ENCODE measurements around the gene OVCH2. TPM values are rescaled to one million over a fixed set of nuclear protein-coding genes. Genes with fewer than 3 reads are reported as not detected.
"Not testable (repeated sequence)": the region's sequence is repeated elsewhere in the genome, so short reads cannot be mapped to it uniquely, and the experiment has no call there.

The OVCH2 gene, protein sequence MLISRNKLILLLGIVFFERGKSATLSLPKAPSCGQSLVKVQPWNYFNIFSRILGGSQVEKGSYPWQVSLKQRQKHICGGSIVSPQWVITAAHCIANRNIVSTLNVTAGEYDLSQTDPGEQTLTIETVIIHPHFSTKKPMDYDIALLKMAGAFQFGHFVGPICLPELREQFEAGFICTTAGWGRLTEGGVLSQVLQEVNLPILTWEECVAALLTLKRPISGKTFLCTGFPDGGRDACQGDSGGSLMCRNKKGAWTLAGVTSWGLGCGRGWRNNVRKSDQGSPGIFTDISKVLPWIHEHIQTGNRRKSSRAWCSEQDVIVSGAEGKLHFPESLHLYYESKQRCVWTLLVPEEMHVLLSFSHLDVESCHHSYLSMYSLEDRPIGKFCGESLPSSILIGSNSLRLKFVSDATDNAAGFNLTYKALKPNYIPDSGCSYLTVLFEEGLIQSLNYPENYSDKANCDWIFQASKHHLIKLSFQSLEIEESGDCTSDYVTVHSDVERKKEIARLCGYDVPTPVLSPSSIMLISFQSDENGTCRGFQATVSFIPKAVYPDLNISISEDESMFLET
- 1 to 10 TPM; 5.8 to 8.2 (median 7.1) TPM for polyA plus RNA-seq (ENCODE audit: insufficient read length in 4 of 4)

DNA sequence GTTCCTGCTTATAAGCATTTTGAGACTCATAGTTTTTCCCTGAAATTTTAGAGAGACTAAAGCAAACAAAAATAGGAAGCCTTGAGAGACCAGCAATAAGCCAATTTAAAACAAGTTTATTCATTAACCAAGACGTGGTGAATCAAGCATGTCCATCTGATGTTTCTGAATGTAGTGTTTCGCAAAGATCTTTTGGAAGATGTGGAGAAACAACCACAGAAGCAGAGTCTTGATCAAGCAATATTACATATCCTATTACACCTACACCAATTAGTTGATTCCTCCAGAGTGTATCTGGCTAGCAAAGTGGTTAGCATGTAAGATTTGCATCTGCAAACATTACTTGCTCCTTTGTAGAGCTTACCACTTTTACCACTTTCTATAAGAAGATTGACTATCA is at the start of gene OVCH2:
OVCH2 (minus strand) TSS at position 101 of the 400 bp plus-strand sequence; CDS start at position 18, 83 bp downstream.
- no peak for DNase-seq (ENCODE audit: low read depth in 4 of 4, low spot score in 2 of 4)

DNA sequence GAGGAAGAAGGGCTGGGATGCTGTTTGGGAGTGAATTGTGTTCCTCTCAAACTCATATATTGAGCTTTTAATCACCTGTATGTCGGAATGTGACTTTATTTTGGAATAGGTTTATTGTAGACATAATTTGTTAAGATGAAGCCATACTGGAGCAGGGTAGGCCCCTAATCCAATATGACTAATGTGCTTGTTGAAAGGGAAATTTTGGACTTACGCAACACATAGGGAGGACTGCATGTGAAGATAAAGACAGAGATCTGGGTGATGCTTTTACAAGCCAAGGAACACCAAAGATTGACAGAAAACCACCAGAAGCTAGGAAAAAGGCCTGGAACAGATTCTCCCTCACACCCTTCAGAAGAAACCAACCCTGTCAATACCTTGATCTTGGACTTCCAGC is 43.2 kb upstream of the OVCH2 start:
- no peak for DNase-seq (ENCODE audit: low read depth in 4 of 4, low spot score in 2 of 4)

DNA sequence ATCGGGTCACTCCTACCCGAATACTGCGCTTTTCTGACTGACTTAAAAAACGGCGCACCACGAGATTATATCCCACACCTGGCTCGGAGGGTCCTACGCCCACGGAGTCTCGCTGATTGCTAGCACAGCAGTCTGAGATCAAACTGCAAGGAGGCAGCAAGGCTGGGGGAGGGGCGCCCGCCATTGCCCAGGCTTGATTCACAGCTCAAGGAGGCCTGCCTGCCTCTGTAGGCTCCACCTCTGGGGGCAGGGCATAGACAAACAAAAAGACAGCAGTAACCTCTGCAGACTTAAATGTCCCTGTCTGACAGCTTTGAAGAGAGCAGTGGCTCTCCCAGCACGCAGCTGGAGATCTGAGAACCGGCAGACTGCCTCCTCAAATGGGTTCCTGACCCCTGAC is 28.5 kb upstream of the OVCH2 start:
- not testable (repeated sequence) for DNase-seq (ENCODE audit: low read depth in 4 of 4, low spot score in 2 of 4)

DNA sequence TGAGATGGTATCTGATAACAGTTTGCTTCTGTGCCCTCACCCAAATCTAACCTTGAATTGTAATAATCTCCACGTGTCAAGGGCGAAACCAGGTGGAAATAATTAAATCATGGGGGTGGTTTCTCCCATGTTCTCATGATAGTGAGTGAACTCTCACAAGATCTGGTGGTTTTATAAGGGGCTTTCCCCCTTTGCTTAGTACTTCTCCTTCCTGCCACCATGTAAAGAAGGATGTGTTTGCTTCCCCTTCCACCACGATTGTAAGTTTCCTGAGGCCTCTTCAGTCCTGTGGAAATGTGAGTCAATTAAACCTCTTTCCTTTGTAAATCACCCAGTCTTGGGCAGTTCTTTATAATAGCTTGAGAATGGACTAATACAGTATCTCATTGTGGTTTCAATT is 8.5 kb upstream of the OVCH2 start:
- no peak for DNase-seq (ENCODE audit: low read depth in 4 of 4, low spot score in 2 of 4)

DNA sequence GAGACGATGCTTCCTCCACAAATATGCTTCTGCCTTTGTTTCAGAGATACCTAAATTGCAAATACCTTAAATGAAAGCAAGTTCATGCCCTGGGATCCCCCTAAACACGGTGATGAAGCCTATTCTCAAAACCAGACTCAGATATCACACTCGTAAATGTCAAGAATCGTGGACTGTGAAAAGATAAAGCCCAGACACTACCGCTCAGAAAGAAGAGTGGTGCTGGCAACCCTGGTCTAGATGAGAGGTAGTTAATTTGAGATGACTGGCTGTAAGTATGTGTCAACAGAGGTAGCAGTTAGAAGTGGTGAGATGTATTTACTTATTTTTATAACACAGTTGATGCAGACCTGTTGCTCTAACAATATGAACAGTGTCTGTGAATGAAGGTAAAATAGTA is 2.5 kb downstream of the OVCH2 start:
- DNase-seq (ENCODE audit: low read depth in 4 of 4, low spot score in 2 of 4) = no peak

DNA sequence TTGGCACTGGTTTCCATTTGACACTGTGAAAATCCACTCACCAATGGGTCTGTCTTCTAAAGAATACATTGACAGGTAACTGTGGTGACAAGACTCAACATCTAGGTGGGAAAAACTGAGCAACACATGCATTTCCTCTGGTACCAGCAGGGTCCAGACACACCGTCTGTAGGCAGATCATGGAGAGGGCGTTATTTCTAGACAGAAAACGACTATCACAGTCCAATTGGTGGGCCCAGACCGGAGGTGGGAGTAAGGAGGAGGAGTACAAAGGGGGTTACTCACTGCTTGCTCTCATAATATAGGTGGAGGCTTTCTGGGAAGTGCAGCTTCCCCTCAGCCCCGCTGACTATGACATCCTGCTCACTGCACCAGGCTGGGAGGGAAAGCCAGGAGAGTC is 9.9 kb downstream of the OVCH2 start:
- DNase-seq (ENCODE audit: low read depth in 4 of 4, low spot score in 2 of 4) = no peak

DNA sequence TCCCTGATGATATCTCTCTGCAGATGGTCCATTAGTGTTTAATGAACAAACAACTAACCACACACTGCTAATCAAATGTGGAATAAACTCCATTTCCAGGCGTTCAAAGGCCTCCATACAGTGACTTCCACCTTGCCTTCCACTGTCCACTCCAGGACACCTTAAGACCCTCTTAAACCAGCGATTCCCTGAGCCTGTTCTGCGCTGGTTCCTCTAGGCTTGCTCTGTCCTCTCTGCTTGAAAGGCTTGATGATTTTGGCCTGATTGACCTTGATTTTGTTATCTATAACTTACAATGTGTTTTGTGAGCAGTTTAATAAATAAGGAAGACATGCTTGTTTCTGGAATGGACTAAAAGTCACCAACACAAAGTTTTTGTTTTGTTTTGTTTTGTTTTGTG is 12.0 kb downstream of the OVCH2 start:
- DNase-seq (ENCODE audit: low read depth in 4 of 4, low spot score in 2 of 4) = no peak

DNA sequence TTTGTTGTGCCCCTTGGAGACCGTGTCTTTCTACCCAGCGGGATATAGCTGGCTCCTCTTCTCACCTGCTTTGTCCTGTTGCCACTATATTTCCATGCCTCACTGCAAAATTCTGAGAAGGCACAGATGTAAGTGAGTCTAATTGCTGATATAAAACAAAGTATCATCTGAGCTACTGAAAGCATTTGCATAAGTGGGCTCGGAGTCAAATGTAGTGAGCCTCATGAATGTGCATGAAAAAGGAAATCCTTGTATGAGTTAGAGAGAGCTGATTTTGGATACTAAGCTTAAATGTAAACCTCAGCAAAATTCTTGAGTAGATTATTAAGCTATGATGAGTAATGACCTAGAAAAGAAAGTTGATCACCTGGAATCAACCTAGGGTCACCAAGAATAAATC is 13.9 kb downstream of the OVCH2 start:
- no peak for DNase-seq (ENCODE audit: low read depth in 4 of 4, low spot score in 2 of 4)

DNA sequence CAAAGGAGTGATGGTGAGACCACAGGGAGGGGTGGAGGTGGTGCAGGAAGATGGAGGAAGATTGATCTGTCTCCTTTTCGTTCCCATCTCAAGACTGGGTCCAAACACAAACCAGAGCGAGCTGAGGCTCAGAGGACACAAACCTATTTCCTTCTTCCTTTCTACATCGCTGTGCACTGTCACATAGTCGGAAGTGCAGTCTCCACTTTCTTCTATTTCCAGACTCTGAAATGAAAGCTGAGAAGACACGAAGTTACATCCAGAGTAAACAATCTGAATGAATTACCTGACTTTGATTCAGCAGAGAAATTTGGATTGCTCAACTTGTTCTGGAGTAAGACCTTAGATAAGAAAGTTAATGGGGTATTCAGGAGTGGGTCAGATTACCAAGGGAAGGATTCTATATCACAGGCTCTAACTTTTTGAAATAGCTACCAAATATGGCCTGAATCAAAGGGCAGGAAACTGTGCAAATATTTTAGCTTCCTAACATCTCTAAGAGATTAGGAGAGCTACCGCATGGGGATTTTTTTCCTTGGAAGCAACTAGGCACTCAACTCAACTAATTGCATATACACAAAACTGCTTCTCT is 14.4 kb downstream of the OVCH2 start:
- no peak for DNase-seq (ENCODE audit: low read depth in 4 of 4, low spot score in 2 of 4)

DNA sequence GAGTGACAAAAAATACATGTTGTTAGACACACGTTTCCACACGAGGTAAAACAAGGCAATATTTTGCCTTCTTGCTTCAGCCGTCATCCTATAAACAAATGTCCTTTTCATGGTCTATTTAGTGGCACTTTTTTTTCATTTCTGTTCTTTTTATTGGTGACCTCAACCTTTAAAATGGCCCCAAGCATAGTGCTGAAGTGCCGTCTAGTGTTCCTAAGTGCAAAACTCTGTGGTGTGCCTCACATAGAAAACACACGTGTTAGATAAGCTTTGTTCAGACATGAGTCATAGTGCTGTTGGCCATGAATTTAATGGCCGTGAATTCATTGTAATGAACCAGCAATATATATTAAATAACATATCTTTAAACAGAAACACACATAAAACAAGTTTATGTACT is 15.6 kb downstream of the OVCH2 start:
- no peak for DNase-seq (ENCODE audit: low read depth in 4 of 4, low spot score in 2 of 4)

DNA sequence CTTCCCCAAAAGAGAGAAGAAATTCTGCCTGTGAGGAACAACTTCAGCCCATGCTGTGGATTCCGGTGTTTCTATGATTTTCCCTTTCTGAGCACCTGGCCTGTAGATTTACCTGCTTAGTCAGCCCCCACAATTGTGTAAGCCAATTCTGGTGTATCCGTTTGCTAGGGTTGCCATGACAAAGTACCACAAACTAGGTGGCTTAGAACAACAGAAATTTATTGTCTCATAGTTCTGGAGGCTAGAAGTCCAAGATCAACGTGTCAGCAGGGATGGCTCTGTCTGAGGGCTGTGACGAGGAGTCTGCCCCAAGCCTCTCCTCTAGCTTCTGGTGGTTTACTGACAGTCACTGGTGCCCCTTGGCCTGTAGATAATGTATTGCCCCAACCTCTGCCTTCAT is 17.0 kb downstream of the OVCH2 start:
- DNase-seq (ENCODE audit: low read depth in 4 of 4, low spot score in 2 of 4) = no peak

DNA sequence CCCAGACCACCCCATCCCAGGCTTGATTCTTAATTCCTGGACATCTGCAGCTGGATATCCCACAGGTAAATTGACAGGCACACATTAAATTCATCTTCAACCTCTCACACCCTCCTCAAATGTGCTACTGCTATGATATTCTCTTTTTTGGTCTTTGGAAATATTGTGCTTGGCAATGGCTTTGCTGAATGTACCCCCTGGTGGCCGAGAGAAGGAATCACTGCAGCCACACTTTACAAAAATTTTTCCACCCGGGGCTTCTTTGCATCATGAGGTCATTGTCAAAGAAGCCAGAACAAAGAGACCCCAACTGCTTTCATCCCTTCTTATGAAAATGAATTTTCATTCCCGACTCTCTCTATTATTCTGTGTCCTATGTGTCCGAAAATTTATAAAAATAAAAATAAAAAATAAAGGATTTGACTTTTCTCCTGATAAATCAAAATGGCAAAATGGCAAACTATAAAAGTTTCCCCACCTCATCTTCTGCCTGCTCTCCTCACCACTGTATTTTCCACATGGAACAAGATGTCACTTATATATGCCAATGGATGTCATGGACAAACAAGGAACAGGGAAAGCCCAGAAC is 17.9 kb downstream of the OVCH2 start:
- DNase-seq (ENCODE audit: low read depth in 4 of 4, low spot score in 2 of 4) = no peak

DNA sequence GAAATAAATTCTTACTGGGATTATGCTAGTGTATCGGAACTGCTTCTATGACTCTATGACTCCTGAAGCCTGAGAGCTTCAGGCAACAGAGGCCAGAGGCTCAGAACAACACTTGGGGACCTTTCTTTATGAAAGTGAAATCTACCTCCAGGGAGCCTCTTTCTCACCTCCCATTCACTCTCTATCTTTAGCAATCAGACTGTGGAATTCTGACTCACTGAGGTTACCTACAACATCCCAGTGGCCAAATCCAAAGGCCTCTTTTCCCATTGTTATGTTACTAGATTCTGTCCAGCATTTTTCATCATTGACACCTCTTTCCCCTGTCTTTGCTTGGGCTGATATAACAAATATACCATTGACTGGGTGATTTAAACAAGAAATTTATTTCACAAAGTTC is 18.9 kb downstream of the OVCH2 start:
- DNase-seq (ENCODE audit: low read depth in 4 of 4, low spot score in 2 of 4) = no peak

DNA sequence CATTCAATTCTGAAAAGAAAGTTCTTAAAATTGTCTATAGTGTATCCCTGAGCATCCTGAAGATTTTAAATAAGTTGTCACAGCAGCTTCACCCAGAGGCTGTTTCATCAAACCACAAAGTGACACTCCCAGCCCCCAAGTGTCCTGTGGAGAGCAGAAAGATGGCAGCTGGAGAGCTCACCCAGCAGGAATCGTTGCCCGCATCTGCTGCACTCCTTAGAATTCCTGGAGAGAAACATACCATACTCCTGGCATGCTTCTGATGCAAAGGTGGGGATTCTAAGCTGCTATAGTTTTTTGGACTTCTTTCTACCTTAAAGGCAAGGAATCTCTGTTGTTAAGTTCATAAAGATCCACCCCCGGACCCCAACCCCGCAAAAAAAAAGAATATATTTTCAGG is 19.5 kb downstream of the OVCH2 start:
- no peak for DNase-seq (ENCODE audit: low read depth in 4 of 4, low spot score in 2 of 4)

DNA sequence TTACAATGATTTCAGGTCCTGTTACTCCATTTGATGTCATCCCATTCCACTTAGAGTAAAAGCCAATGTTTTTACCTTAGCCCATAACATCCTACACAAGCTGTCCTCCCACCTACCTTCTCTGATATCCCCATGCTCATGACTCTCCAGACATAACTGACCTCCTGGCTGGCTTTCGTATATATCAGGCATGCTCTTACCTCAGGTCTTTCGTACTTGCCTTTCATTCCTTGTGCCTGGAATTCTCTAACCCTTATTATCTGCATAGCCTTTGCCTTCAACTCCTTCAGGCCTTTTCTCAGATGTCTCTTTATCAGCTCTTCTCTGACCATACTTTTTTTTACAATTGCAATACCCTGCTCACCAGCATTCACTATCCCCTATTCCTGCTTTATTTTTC is 22.7 kb downstream of the OVCH2 start:
- no peak for DNase-seq (ENCODE audit: low read depth in 4 of 4, low spot score in 2 of 4)

DNA sequence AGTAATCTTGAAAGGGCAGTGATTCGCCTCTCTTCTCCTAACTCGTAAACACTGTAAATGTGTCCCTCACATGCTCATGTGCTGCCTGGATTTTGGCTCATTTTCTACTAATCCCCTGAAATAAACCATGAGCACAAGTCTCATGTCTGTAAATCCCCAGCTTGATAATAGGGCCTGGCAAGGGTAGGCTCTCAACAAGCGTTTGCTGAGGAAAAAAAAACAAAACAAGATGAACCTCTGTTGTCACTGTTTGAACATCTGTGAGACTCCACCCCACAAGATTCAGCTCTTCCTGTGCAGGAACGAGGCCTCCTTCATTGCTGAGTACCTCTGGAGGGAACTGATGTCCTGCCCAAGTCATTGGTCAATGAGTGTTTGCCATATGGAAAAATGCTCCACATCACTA is 28.5 kb downstream of the OVCH2 start:
- DNase-seq (ENCODE audit: low read depth in 4 of 4, low spot score in 2 of 4) = no peak

DNA sequence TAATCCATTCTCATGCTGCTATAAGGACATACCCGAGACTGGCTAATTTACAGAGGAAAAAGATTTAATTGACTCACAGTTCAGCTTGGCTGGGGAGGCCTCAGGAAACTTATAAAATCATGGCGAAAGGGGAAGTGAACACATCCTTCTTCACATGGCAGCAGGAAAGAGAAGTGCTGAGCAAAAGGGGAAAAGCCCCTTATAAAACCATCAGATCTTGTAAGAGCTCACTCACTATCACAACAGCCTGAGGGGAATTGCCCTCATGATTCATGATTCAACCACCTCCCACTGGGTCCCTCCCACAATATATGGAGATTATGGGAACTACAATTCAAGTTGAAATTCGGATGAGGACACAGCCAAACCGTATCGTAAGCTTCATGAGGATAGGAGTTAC is 29.2 kb downstream of the OVCH2 start:
- DNase-seq (ENCODE audit: low read depth in 4 of 4, low spot score in 2 of 4) = no peak

DNA sequence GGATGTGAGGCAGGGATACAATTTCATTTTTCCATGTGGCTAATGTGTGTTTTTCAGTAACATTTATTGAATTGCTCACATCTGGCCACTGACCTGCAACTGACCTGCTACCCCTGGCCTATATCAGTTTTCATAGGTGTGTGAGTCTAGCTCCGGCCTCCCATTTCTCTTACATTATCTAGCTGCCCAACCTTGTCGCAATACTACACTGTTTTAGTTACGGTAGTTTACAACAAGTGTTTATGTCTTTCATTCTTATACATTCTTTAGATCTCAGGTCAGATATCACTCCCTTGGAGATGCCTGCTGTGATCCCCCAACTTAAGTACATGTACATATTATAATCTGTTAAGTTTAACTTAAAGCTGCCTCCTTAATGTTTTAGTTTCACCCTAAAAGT is 30.6 kb downstream of the OVCH2 start:
- no peak for DNase-seq (ENCODE audit: low read depth in 4 of 4, low spot score in 2 of 4)

DNA sequence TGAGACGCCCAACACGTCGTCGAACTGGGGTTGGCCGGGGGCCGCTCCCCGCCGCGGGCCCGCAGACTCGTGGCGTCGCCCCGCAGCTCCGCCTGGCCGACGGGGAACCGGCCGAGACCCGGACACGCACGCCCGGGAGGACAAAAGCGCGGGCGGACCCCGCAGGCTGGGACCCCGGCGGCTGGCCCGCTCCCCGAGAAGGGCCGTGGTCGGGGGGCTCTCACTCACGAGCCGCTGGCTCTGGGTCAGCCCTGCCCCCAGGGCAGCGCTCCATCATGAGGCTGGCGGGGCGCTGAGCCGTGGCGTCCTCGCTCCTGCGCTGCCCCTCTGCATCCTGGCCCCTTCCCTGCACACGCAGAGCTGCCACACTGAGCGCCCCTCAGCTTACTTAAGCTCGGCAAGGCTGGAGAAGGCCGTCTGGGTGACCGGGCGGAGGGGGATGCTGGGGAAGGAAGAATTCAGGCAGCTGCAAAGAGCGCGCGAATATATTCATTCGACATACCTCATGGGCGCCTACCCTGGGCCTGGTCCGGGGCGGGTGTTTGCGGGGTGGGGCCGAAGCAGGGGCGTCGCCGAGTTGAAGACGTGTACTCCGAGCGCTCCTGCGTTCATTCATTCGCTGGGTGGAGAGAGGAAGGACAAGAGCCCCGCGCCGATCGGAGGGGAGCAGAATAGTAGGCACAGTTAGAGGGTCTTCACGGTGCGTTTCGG is 32.4 kb downstream of the OVCH2 start:
- peak in 1 of 4 donors; percentile 41 for DNase-seq (ENCODE audit: low read depth in 4 of 4, low spot score in 2 of 4)

DNA sequence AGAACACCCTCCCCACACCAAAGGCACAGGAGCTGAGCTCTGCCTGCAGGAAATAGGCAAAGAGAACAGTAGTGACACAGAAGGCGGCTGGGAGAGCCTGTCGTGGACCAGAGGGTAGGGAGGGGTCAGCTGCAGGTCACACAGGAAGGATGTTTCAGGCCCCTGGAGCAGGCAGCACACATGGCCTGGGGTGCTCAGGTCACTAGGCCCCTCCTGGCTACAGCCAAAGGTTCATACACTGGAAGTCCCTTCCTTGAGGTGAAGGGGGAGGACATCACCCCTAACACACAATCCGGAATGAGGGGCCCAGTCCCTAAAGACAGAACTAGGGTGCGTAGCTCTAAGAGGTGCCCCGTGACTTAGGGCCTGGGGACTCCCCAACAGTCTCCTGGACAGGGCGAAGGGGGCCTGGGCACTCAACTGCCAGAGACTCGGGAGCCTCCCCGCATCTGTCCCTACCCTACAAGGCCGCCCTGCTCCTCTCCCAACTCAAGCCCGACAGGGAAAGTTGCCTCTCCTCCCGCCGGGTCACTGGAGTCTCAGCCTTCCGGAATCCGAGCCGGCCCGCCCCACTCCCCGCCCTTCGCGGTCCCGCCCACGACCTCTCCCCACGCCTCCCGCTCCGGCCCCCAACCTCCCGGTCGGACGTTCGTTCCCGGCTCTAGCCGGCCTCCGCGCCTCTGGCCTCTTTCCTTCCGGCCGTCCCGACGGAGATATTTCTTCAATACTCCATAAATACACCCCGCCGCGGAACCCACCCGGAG is 33.1 kb downstream of the OVCH2 start, which contains the start of gene CYB5R2:
CYB5R2 (minus strand) TSS at position 541 of the 764 bp plus-strand sequence. CDS start 675 bp downstream, outside the sequence.
- peak in 1 of 4 donors; percentile 60 for DNase-seq (ENCODE audit: low read depth in 4 of 4, low spot score in 2 of 4)

Measured in left renal cortex interstitium (tissue), 4 donors.